Activated CD4-positive, alpha-beta T cell treated with anti-CD3 and anti-CD28 coated beads, Interleukin-2, amount 50 U/mL, for 48 hours (primary cell): ENCODE results near the gene AFG1L.
"Not testable (repeated sequence)": the region's sequence is repeated elsewhere in the genome, so short reads cannot be mapped to it uniquely, and the experiment has no call there.

ENCODE experiments used
- DNase-seq, 2 experiments: peaks; one replicate each; pipeline ENCODE4 v3.0.0-alpha.2; 2020

The AFG1L gene

DNA sequence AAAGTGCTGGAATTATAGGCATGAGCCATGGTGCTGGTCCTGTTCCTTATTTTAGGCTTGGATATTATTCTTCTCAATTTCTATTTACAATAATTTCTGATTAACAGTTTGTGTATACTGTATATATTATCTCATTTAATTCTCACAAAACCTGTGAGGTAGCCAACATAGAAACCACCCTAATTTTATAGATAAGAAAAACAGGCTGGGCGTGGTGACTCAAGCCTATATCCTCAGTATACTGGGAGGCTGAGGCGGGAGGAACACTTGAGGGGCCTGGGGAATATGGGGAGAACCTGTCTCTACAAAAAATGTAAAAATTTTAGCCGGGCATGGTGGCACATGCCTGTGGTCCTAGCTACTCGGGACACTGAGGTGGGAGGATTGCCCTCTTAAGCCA, 3.8 kb upstream of the AFG1L start:
- DNase-seq: no peak

DNA sequence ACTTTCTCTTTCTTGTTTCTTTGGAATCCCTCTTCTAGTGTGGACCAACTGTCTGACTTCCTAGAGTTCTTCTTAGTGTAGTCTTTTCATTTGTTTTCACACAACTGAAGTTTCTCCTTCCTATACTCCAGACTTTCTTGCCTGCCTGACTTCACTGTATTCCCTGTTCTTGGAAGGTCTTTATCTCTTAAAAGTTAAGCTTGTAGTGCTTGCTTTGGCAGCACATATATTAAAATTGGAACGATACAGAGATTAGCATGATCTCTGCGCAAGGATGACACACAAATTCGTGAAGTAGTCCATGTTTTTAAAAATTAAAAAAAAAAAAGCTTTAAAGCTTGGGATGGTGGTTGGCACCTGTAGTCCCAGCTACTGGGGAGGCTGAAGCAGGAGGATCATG, 2.3 kb upstream of the AFG1L start:
- DNase-seq: not testable (repeated sequence)

GRCh38 chr6:108293527-108294296, 1.1 kb upstream of the AFG1L start:
- DNase-seq: no peak

- no peak for DNase-seq
Observed at GRCh38 chr6:108294297-108294726, 542 bp upstream of the AFG1L start.

DNA sequence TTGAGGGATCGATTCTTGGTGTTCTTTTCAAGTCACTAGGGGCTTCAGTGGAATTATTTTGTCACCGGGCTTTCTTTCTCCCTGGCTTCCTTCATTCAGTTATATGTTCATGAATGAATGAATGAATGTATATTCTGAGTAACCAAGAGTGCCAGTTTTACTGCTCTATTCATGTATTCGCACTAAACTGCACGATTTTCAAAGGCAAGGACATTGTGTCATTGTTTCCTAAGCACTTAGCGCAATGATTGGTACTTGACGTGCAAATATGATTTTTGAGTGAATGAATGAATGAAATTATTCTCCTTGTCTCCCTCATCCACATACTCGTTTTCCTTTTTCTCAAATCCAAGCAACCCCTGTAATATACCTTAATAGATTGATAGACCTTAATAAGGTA, 822 bp downstream of the AFG1L start:
- DNase-seq: no peak

GRCh38 chr6:108302386-108302785, 7.5 kb downstream of the AFG1L start:
- DNase-seq: no peak

GRCh38 chr6:108304646-108305045, 9.8 kb downstream of the AFG1L start:
- DNase-seq: no peak

DNA sequence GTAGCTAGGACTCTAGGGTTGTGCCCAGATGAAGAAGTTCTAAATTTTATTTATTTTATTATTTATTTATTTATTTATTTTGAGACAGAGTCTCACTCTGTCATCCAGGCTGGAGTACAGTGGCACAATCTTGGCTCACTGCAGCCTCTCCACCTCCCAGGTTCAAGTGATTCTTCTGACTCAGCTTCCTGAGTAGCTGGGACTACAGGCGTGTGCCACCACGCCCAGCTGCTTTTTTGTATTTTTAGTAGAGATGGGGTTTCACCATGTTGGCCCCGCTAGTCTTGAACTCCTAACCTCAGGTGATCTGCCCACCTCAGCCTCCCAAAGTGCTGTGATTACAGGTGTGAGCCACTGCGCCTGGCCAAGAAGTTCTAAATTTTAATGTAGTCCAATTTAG, 13.8 kb downstream of the AFG1L start:
- not testable (repeated sequence) for DNase-seq

DNA sequence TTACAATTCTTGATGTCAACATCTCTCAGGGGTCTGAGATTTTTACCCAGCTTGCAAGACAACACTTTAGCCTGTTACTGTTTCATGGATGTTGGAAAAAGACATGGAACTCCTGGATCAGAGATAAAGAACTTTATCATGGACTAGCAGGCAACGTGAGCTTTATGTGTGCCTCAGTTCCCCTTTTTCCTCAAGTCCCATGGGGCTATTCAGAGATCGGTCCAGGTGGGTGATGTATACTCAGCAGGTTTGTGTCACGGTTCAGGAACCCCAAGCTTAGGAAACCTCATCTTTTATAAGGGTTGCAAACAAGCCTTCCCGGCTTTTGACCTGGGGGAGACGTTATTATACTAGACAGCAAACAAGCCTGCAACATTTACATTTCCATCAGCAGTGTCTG, 15.0 kb downstream of the AFG1L start:
- DNase-seq: no peak

GRCh38 chr6:108312605-108313004, 17.8 kb downstream of the AFG1L start:
- no peak for DNase-seq

DNA sequence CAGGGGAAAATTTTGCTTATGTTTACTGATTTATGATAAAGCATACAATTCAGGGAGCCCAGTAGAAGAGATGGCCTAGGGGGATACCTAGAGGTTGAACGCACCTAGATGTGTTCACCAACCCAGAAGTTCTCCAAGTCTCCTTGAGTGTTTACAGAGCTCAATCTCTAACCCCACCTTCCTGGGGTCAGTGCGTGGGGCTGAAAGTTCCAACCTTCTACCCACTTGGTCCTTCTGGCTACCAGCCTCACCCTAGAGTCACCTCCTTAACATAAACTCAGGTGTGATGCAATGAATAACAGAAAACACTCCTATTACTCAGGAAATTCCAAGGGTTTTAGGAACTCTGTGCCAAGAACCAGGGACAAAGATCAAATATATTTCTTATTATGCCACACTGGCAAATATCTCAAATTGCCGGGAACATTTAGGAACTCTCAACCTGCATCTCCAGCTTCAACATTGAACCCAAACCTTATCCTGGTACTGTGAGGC, 26.4 kb downstream of the AFG1L start:
- DNase-seq: no peak

- no peak for DNase-seq
Observed at GRCh38 chr6:108322728-108323127, 27.9 kb downstream of the AFG1L start.

GRCh38 chr6:108323710-108324466, 29.0 kb downstream of the AFG1L start:
- DNase-seq: no peak

GRCh38 chr6:108330221-108330785, 35.4 kb downstream of the AFG1L start:
- not testable (repeated sequence) for DNase-seq

DNA sequence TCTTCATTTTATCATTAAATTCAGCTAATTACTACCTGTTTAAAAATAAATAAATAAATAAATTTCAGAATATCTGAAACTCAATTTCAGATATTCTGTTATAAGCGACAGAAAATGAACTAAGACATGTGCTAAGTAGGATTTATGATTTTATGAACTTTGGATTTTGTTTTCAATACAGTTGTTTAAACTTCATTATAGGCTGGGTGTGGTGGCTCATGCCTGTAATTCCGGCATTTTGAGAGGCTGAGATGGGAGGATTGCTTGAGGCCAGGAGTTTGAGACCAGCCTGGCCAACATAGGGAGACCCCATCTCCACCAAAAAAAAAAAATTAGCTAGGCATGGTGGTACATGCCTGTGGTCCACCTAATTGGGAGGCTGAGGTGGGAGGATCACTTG, 36.0 kb downstream of the AFG1L start:
- DNase-seq: no peak

GRCh38 chr6:108331982-108332381, 37.1 kb downstream of the AFG1L start:
- no peak for DNase-seq

DNA sequence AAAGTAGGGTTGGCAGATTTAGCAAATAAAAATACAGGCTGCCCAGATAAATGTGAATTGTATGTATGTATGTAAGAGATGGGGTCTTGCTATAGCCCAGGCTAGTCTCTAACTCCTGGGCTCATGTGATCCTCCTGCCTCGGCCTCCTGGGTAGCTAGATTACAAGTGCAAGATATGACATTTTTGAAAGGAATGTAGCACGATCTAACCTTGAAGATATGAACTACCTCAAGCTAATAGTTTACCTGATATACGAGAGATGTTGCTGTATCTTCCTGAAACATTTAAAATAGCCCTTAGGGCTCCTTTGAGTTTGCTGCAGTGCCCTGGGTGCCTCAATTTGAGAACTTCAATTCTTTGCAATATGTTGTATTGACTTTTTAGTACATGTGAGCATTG, 42.1 kb downstream of the AFG1L start:
- DNase-seq: no peak

DNA sequence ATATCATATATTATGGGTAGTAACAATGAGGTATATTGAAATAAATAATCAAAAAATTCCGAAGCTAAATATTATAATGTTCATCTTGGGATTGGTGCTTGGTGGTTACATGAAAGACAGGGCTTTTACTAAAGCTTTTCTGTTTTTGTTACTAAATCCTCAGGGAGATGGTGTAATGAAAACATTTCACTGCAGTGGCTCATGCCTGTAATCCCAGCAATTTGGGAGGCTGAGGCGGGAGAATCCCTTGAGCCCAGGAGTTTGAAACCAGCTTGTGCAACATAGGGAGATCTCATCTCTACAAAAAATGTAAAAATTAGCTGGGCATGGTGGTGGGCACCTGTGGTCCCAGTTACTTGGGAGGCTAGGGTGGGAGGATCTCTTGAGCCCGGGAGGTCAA, 42.9 kb downstream of the AFG1L start:
- DNase-seq: no peak

GRCh38 chr6:108341372-108341771, 46.5 kb downstream of the AFG1L start:
- no peak for DNase-seq

GRCh38 chr6:108343894-108344293, 49.0 kb downstream of the AFG1L start:
- no peak for DNase-seq

DNA sequence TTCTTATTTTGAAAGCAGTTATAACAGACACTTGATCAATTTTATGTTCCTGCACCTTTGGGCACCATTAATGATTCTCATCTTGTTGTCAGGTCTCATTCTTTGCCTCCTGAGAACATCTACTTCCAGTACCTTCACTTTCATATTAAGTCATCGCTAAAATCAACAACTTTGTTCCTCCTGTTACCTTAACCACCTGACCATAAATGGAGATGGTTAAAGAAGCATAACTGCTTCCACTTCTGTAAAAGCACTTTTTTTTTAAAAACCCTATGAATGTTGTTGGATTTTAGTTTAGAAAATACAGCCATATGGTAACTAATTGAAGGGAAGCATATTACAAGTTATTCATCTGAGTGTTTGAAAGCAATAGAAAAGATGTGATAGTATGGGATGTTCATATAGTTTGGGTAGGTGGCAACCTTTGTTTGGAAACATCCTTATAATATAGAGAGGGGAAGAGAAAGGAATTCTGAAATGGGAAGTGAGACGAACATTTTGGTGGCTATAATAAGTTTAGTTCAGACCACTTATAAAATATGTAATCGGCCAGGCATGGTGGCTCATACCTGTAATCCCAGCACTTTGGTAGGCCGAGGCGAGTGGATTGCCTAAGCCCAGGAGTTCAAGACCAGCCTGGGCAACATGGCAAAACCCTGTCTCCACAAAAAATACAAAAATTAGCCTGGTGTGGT, 53.9 kb downstream of the AFG1L start:
- no peak for DNase-seq

GRCh38 chr6:108350528-108350927, 55.7 kb downstream of the AFG1L start:
- no peak for DNase-seq

GRCh38 chr6:108353853-108354252, 59.0 kb downstream of the AFG1L start:
- no peak for DNase-seq
